HG03442 (cell line): ENCODE results near the gene SPTA1.

Source experiments
- ATAC-seq: cut with Tn5 transposase; IDR thresholded peaks from one replicate; pipeline ENCODE4 v1.9.1; 2021; ENCODE audit warnings: mild to moderate bottlenecking, moderate library complexity; ENCODE audit not compliant: unreplicated experiment

Gene SPTA1

GRCh38 chr1:158687037-158687436 is 522 bp upstream of the SPTA1 start:
- ATAC-seq = no peak

- no peak for ATAC-seq
These were observed 1.4 kb downstream of the SPTA1 start for GRCh38 chr1:158685085-158685484.

- ATAC-seq = no peak
These were observed 4.9 kb downstream of the SPTA1 start for GRCh38 chr1:158681606-158682005.

- no peak for ATAC-seq
These were observed 7.2 kb downstream of the SPTA1 start for GRCh38 chr1:158679289-158679688.

- ATAC-seq = no peak
These were observed 10.8 kb downstream of the SPTA1 start for GRCh38 chr1:158675563-158676323.

- no peak for ATAC-seq
These were observed 12.2 kb downstream of the SPTA1 start for GRCh38 chr1:158674302-158674701.

GRCh38 chr1:158666037-158666436 is 20.5 kb downstream of the SPTA1 start:
- no peak for ATAC-seq

- no peak for ATAC-seq
These were observed 31.9 kb downstream of the SPTA1 start for GRCh38 chr1:158654571-158654970.

GRCh38 chr1:158654086-158654485 is 32.4 kb downstream of the SPTA1 start:
- no peak for ATAC-seq

GRCh38 chr1:158652721-158653334 is 33.7 kb downstream of the SPTA1 start:
- no peak for ATAC-seq

- ATAC-seq = no peak
These were observed 37.5 kb downstream of the SPTA1 start for GRCh38 chr1:158649052-158649451.

- no peak for ATAC-seq
These were observed 40.0 kb downstream of the SPTA1 start for GRCh38 chr1:158646465-158646864.

- no peak for ATAC-seq
These were observed 42.1 kb downstream of the SPTA1 start for GRCh38 chr1:158644449-158644848.

GRCh38 chr1:158638904-158639303 is 47.6 kb downstream of the SPTA1 start:
- ATAC-seq = no peak

GRCh38 chr1:158638146-158638545 is 48.4 kb downstream of the SPTA1 start:
- ATAC-seq = no peak

- no peak for ATAC-seq
These were observed 72.8 kb downstream of the SPTA1 start for GRCh38 chr1:158613764-158614163.

GRCh38 chr1:158611916-158612315 is 74.6 kb downstream of the SPTA1 start:
- no peak for ATAC-seq

- no peak for ATAC-seq
These were observed 79.2 kb downstream of the SPTA1 start for GRCh38 chr1:158607296-158607695.

- no peak for ATAC-seq
These were observed 81.5 kb downstream of the SPTA1 start, which contains the start of gene OR10Z1 for GRCh38 chr1:158604968-158605367. Gene OR10Z1, plus strand, starts transcription at chr1:158605268. Its CDS starts 1,171 bp downstream, at chr1:158606439.

GRCh38 chr1:158600735-158601134 is 85.8 kb downstream of the SPTA1 start:
- ATAC-seq = no peak

GRCh38 chr1:158586942-158587341 is 99.6 kb downstream of the SPTA1 start:
- ATAC-seq = no peak

- ATAC-seq = no peak
These were observed 102.6 kb downstream of the SPTA1 start for GRCh38 chr1:158583962-158584361.
